GM12872 (cell line): ENCODE data around the gene SLC43A2.

Source experiments
- CTCF ChIP-seq: IDR thresholded peaks from 3 replicates; pipeline ENCODE4 v1.5.1; 2011; ENCODE audit warnings: low read depth, mild to moderate bottlenecking, low read length, moderate library complexity; ENCODE audit not compliant: insufficient read depth

SLC43A2 gene

GRCh38 chr17:1541367-1541904 lies 87.2 kb downstream of the SLC43A2 start:
- no peak for TF ChIP-seq CTCF

GRCh38 chr17:1539811-1540210 lies 88.8 kb downstream of the SLC43A2 start:
- TF ChIP-seq CTCF = no peak

- TF ChIP-seq CTCF = no peak
Measured at GRCh38 chr17:1535737-1536136, 92.9 kb downstream of the SLC43A2 start.

GRCh38 chr17:1533661-1534325 lies 94.8 kb downstream of the SLC43A2 start:
- no peak for TF ChIP-seq CTCF

- TF ChIP-seq CTCF = peak; percentile 64; the same call in 2 of the 3 replicates
Measured at GRCh38 chr17:1532836-1533602, 95.6 kb downstream of the SLC43A2 start.

- TF ChIP-seq CTCF = no peak
Measured at GRCh38 chr17:1529863-1530262, 98.8 kb downstream of the SLC43A2 start.

GRCh38 chr17:1522626-1523025 lies 106.0 kb downstream of the SLC43A2 start:
- TF ChIP-seq CTCF = no peak
